SK-N-MC (cell line): ENCODE data around the gene DLK2.
"Not testable (repeated sequence)": the region's sequence is repeated elsewhere in the genome, so short reads cannot be mapped to it uniquely, and the experiment has no call there.

Experiments used
- DNase-seq: peaks from one replicate; pipeline ENCODE4 v3.0.0-alpha.2; 2011; ENCODE audit warnings: low read depth, low spot score
- H3K27ac ChIP-seq: fragments of 200-600 bp; sonication (generic); 2 replicates; pipeline ENCODE4 v1.5.1; 2016; ENCODE audit warnings: mixed run types
- H3K36me3 ChIP-seq: fragments of 200-600 bp; sonication (generic); 2 replicates; pipeline ENCODE4 v1.6.1; 2017; ENCODE audit warnings: antibody characterized with exemption, low read length, mixed read lengths; ENCODE audit not compliant: insufficient read depth
- H3K4me3 ChIP-seq: fragments of 200-600 bp; sonication (generic); 2 replicates; pipeline ENCODE4 v1.5.1; 2016
- H3K9ac ChIP-seq: fragments of 200-600 bp; sonication (generic); 2 replicates; pipeline ENCODE4 v1.8.0; 2017; ENCODE audit warnings: mixed run types, mixed read lengths; ENCODE audit not compliant: insufficient read length
- H3K9me3 ChIP-seq: fragments of 200-600 bp; sonication (generic); 2 replicates; pipeline ENCODE4 v1.6.1; 2017; ENCODE audit warnings: low read depth, mild to moderate bottlenecking, antibody characterized with exemption, low read length, moderate library complexity, mixed read lengths
- EZH2 ChIP-seq: fragments of 200-600 bp; sonication (generic); IDR thresholded peaks from one replicate; pipeline ENCODE4 v1.6.1; 2017; ENCODE audit warnings: antibody characterized with exemption
- FOXP2 ChIP-seq: optimal IDR thresholded peaks from 2 replicates; pipeline ENCODE3; 2011; ENCODE audit warnings: mild to moderate bottlenecking, moderate library complexity; ENCODE audit not compliant: insufficient read depth; ENCODE audit errors: extremely low read length, control extremely low read depth
- POLR2AphosphoS5 ChIP-seq: IDR thresholded peaks from 2 replicates; pipeline ENCODE4 v1.6.1; 2012; ENCODE audit warnings: mild to moderate bottlenecking, low read depth, low read length, borderline replicate concordance

DLK2 gene

DNA sequence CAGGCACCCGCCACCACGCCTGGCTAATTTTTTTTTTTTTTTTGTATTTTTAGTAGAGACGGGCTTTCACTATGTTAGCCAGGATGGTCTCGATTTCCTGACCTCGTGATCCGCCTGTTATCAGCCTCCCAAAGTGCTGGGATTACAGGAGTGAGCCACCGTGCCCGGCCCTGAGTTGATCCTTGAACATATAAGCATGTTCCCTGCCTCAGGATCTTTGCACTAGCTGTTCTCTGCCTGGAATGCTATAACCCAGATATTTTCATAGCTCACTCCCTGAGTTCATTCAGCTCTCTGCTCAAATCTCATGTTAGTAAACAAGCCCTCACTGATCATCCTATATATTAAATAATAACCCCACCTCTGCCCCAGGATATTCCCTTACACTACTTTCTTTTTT lies 9.0 kb upstream of the DLK2 start:
- H3K27ac ChIP-seq: no peak overlapping the region
- DNase-seq: no peak
- H3K36me3 ChIP-seq: no peaks in the 10 kb centered on the region
- no peak overlapping the region for H3K4me3 ChIP-seq
- no peak overlapping the region for H3K9ac ChIP-seq
- H3K9me3 ChIP-seq: no peaks in the 10 kb centered on the region
- TF ChIP-seq FOXP2: no peak
- TF ChIP-seq EZH2: no peak
- no peak for TF ChIP-seq POLR2AphosphoS5

DNA sequence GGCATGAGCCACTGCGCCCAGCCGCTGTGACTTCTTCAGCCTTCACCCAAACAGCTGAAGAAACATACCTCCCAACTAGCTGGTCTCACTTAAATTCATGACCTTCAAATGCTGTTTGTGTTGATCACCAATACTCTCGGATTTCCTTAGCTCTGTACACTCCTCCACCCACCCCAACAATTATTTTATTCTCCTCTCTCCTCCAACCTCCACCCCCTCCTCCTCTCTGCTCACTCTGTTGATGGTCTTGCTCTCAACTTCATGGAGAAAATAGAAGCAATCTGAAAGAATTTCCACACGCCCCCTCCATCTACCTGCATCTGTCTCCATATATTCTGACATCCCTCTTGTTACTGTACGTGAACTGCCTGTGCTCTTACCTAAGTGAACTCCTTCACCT lies 6.6 kb upstream of the DLK2 start:
- DNase-seq: no peak
- no peak overlapping the region for H3K27ac ChIP-seq
- H3K4me3 ChIP-seq: no peak overlapping the region
- no peaks in the 10 kb centered on the region for H3K36me3 ChIP-seq
- H3K9ac ChIP-seq: no peak overlapping the region
- H3K9me3 ChIP-seq: no peaks in the 10 kb centered on the region
- TF ChIP-seq FOXP2: no peak
- no peak for TF ChIP-seq POLR2AphosphoS5
- TF ChIP-seq EZH2: no peak

DNA sequence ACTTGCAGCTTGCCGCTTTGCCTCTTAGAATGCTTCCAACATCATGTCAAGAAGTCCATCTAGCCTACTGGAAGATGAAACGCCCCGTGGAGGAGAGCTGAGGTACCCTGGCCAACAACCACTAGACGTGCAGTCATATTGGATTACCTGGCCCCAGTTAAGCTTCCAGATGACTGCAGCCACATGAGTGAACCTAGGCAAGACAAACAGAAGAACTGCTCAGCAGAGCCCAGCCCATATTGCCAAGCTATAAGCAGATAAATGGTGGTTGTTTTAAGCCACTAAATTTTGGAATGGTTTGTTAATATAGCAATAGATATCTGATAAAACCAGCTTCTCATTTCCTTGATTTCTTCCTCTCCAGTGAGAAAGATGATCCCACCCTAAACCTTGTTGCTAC lies 4.7 kb upstream of the DLK2 start:
- Histone ChIP-seq H3K4me3 (no peak overlapping the region), H3K36me3 (no peaks in the 10 kb centered on the region), H3K9me3 (no peaks in the 10 kb centered on the region), H3K9ac (no peak overlapping the region), H3K27ac (no peak overlapping the region)
- DNase-seq: no peak
- TF ChIP-seq POLR2AphosphoS5: no peak
- no peak for TF ChIP-seq EZH2
- no peak for TF ChIP-seq FOXP2

DNA sequence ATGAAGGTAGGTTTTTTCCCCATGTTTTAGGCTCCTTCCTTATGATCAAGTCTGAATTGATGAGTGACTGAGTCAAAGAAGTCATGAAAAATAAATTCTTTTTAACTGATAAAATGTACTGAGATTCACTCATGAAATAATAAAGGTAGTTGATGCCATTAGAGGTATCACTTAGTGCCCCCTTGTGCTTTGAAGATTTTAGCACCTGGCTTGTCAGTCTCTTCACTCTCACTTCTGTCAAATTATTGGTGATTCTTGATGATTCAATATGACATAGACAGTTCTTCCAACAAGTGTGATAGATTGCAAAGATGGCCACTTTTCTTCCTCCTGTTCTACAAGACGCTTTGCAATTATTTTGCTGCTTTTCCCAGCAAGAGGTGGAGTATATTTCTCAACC lies 4.2 kb upstream of the DLK2 start:
- no peak overlapping the region for H3K9ac ChIP-seq
- TF ChIP-seq FOXP2 (no peak), POLR2AphosphoS5 (no peak), EZH2 (no peak)
- no peak for DNase-seq
- no peak overlapping the region for H3K27ac ChIP-seq
- H3K36me3 ChIP-seq: no peaks in the 10 kb centered on the region
- H3K4me3 ChIP-seq: no peak overlapping the region
- H3K9me3 ChIP-seq: no peaks in the 10 kb centered on the region

DNA sequence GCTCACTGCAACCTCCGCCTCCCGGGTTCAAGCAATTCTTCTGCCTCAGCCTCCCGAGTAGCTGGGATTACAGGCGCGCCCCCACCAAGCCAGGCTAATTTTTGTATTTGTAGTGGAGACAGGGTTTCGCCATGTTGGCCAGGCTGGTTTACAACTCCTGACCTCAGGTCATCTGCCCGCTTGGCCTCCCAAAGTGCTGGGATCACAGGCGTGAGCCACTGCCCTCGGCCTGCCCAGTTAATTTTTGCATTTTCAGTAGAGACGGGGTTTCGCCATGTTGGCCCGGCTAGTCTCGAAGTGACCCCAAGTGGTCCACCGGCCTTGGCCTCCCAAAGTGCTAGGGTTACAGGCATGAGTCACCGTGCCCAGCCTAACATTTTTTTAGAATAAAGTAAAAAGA lies 2.8 kb upstream of the DLK2 start:
- not testable (repeated sequence) for H3K27ac ChIP-seq, H3K36me3 ChIP-seq, DNase-seq, H3K9ac ChIP-seq, H3K4me3 ChIP-seq, H3K9me3 ChIP-seq

DNA sequence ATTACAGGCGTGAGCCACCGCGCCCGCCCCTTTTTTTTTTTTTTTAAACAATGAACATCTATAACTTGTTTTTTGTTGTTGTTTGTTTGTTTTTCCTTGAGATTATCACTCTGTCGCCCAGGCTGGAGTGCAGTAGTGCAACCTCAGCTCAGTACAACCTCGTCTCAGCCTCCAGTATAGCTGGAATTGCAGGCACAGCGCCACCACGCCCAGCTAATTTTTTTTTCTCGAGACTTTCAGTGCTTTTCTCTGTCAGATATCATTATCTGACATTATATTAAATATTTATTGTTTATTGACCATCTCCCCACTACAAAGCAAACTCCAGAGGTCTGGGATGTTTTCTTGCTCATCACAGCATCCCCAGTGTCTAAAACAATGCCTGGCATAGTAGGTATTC lies 2.3 kb upstream of the DLK2 start:
- no peak for DNase-seq
- Histone ChIP-seq H3K27ac (no peak overlapping the region), H3K4me3 (no peak overlapping the region), H3K36me3 (peaks cover 3% of the 10 kb centered on the region; the same call in 1 of the 2 replicates), H3K9me3 (no peaks in the 10 kb centered on the region), H3K9ac (no peak overlapping the region)
- TF ChIP-seq FOXP2 (no peak), EZH2 (no peak), POLR2AphosphoS5 (no peak)

DNA sequence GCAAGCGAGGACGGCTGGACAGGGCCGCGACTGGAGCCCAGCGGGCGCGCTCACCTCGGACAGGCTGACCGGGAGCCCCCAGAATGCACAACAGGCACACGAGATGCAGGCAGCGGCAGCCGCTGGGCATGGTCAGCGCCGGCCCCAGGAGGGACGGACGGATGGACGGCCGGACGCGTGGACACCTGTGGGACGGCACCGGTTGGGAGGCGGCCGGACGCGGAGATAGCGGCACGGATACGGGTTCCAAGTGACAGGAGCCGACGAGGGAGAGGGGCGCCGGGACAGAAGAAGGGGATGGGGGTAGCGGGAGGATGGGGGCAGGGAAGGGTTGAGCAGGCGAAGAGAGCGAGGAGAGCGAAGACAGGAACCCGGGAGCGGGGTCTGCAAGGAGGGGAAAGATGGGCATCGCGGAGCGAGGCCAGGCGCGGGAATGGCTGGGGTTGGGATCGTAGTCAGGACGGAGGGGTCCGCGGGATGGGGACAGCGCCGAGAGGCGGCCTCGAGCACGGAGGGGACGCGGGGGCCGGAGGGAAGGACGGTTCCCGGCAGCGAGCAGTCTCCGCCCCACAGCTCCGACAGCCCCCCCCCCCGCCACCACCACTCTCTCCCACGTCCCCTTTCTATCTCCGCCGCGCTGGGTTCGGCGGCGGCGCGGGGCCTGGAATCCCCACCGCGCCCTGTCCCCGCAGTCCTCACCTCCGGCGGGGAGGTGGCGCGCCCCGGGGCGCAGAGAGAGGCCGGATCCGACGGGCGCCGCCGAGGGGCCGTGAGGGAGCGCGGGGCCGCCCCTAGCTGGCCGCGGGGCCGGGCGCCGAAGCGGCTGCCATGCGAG lies 435 bp downstream of the DLK2 start:
- no peaks in the 10 kb centered on the region for H3K9me3 ChIP-seq
- TF ChIP-seq EZH2 (no peak), POLR2AphosphoS5 (peak; percentile 40; the same call in 1 of the 2 replicates)
- H3K27ac ChIP-seq: no peak overlapping the region
- H3K9ac ChIP-seq: peak overlapping the region; percentile 69
- H3K36me3 ChIP-seq: peaks cover 12% of the 10 kb centered on the region; the same call in 1 of the 2 replicates
- no peak for DNase-seq
- H3K4me3 ChIP-seq: peak overlapping the region; percentile 94

DNA sequence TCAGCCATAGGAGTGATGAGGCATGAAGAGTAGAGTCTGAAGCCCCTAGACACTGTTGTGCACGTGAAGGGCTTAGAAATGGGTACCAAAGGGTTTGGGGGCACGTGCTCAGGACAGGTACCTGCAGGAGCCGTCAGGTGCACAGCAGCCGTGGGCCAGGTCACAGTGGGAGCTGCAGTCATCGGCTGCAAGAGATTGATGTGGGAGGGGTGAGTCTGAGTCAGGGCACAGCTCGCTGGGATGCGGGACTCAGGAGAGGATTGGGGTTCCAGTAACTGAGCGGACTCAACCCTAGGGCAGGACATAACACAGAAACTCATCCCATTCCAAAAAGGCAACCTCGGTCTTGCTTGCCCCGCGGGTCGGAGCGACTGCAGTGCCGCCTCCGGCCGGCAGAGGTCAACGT lies 1.1 kb downstream of the DLK2 start:
- TF ChIP-seq EZH2: no peak
- no peak for TF ChIP-seq FOXP2
- no peak for TF ChIP-seq POLR2AphosphoS5
- Histone ChIP-seq H3K9me3 (no peaks in the 10 kb centered on the region), H3K4me3 (peak overlapping the region; percentile 94), H3K27ac (no peak overlapping the region), H3K36me3 (peaks cover 14% of the 10 kb centered on the region; the same call in 1 of the 2 replicates), H3K9ac (no peak overlapping the region)
- no peak for DNase-seq

DNA sequence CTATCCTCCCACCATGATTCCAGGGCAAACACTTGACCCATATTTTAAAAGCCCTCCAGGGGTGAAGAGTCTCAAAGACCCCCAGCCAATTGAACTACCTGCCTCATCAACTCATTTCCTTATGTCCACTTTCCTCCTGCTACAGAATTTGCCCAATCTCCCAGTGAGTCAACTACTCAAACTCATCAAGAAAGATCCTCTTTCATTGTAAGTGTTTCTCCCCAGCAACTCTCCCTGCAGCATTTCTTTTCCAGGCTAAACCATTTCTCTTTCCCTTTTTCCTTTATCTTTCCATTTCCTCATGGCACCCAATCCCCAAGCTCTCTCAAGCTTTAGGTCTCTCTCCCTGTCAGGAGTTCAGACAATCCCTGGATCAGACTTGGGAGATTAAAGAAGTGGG lies 1.5 kb downstream of the DLK2 start:
- no peak overlapping the region; the same call in 1 of the 2 replicates for H3K27ac ChIP-seq
- TF ChIP-seq EZH2 (no peak), FOXP2 (no peak), POLR2AphosphoS5 (no peak)
- H3K36me3 ChIP-seq: peaks cover 14% of the 10 kb centered on the region; the same call in 1 of the 2 replicates
- no peak overlapping the region for H3K4me3 ChIP-seq
- H3K9ac ChIP-seq: no peak overlapping the region
- H3K9me3 ChIP-seq: no peaks in the 10 kb centered on the region
- DNase-seq: no peak
